Activated gamma-delta T cell treated with anti-CD3 and anti-CD28 coated beads, Interleukin-2, amount 50 U/mL, for 16 hours (primary cell): ENCODE results near the gene CLDN24.

Experiments
- DNase-seq: peaks from one replicate; pipeline ENCODE4 v3.0.0-alpha.2; 2020; ENCODE audit warnings: low read depth

Gene CLDN24

GRCh38 chr4:183276106-183276505 is 46.1 kb downstream of the CLDN24 start:
- no peak for DNase-seq

DNA sequence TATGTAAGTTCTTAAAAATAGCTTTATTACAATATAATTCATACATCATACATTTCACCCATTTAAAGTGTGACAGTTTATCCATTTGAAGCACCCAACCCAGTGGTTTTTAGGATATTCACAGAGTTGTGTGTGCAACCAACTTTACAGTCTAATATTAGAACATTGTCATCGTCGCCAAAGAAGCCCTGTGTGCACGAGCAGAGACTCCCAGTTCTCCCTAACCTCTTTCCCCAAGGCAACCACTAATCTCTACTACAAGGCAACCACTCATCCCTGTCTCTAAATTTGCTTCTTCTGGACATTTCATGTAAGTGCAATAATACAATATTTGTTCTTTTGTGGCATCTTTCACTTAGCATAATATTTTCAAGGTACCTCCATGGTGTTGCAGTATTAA is 49.8 kb downstream of the CLDN24 start:
- no peak for DNase-seq
